Measurements from ENCODE around the gene JAK1. TPM values are rescaled to one million over a fixed set of nuclear protein-coding genes. Genes with fewer than 3 reads are reported as not detected.

Gene JAK1
- total RNA-seq, 1 donor from 2014 or later, result 332 TPM

DNA sequence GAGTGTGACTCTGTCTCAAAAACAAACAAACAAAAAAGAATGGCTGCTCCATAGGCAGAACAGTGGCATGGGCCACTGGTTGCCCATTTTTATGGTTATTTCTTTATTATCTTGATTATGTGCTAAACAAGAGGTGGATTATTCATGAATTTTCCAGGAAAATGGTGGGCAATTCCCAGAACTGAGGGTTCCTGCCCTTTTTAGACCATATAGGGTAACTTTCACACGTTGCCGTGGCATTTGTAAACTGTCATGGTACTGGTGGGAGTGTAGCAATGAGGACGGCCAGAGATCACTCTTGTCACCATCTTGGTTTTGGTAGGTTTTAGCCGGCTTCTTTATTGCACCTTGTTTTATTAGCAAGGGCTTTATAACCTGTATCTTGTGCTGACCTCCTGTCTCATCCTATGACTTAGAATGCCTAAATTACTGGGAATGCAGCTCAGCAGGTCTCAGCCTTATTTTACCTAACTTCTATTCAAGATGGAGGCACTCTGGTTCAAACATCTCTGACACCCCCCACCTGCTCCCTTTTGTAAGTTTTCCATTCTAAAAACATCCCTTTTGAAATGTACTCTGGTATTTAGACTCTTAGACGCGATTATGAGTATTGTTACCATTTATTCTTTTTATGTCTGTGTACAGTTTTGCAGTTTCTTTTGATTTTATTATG is 164.4 kb downstream of the JAK1 start:
- no peak for DNase-seq (ENCODE audit: extremely low read depth, low read depth, low spot score)

DNA sequence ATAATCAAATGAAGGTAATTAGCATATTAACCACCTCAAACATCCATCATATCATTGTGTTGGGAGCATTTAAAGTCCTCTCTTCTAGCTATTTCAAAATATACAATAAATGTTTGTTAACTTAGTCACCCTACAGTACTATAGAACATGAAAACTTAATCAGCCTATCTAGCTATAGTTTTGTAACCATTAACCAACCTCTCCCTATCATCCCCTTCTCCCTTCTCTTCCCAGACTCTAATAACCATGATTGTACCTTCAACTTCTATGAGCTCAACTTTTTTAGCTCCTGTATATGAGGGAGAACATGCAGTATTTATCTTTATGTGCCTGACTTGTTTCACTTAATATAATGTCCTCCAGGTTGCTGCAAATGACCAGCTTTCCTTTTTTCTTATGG is 167.5 kb downstream of the JAK1 start:
- no peak for DNase-seq (ENCODE audit: extremely low read depth, low read depth, low spot score)

DNA sequence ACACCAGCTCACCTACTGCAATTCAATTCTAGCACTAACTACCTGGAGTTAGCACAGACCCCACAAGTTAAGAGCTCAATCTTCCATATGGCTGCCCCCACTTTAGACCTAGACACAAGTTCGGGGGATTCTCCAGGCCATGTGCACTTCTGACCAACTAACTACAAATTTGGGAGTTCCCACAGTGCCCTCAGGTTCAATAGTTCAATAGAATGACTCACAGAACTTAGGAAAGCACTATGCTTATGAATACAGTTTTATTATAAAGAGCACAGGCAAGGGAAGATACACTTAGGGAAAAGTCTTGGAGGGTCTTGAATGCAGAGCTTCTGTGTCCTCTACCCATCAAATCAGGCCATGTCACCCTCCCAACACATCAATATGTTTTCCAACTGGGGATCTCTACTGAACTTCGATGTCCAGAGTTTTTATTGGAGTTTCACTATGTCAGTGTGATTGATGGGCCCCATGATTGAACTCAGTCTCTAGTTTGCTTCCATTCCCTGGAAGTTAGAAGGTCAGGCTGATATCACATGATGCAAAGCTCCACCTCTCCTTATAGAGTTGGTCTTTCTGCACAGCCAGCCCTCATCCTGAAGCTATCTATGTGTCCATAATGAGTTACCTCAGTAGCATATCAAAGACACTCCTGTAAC is 175.4 kb downstream of the JAK1 start:
- no peak for DNase-seq (ENCODE audit: extremely low read depth, low read depth, low spot score)

Other genes starting within 250 kb of the JAK1 start
- 8.3 and 9.8 TPM in 2 replicates for gene RAVER2, start 221.5 kb downstream of the JAK1 start, total RNA-seq
- 21.5 and 24.7 TPM in 2 replicates for gene AK4, start 181.7 kb upstream of the JAK1 start, total RNA-seq